HepG2 (cell line): Measurements from ENCODE around the gene CISD3. TPM values are rescaled to one million over a fixed set of nuclear protein-coding genes. Genes with fewer than 3 reads are reported as not detected.

Experiments
- ATAC-seq: fragments of 200-7000 bp; cut with Tn5 transposase; 3 replicates; pipeline ENCODE4 v1.9.1; 2020; ENCODE audit warnings: mild to moderate bottlenecking, moderate library complexity
- BruUV-seq: library from RNA; stranded (reverse); fragments of 400-500 nt; replicated peaks from 2 replicates; lab custom pipeline; 2021; lab: Mats Ljungman, UMichigan
- CTCF ChIA-PET: fragments of 300-600 bp; formaldehyde crosslinking; extraction: SDS; loops from one replicate; lab custom pipeline; 2021; ENCODE audit warnings: low total read pairs, inconsistent platforms, low intra/inter-chr PET ratio; lab: Yijun Ruan, JAX
- POLR2A ChIA-PET: fragments of 350-600 bp; sonication (Branson Sonifier 250); formaldehyde crosslinking; loops from one replicate; lab custom pipeline; 2020; ENCODE audit warnings: antibody characterized with exemption, inconsistent platforms; lab: Yijun Ruan, JAX
- DNase-seq: peaks from one replicate; pipeline ENCODE4 v3.0.0-alpha.2; 2015; ENCODE audit warnings: low spot score
- FAIRE-seq: peaks from 3 replicates; lab custom pipeline; 2011; peaks lifted over from hg19 to GRCh38; lab: Jason Lieb, UNC
- H2AFZ ChIP-seq: one replicate; pipeline ENCODE4 v1.6.1; 2011; ENCODE audit warnings: low read length, inconsistent platforms
- H3K27ac ChIP-seq: fragments of 300-600 bp; 3 replicates; pipeline ENCODE4 v1.8.0; 2011; ENCODE audit warnings: mixed run types, mild to moderate bottlenecking, mixed read lengths, low read length, inconsistent platforms; ENCODE audit not compliant: insufficient read depth; ENCODE audit errors: extremely low read length
- H3K27me3 ChIP-seq, 2 experiments: fragments of 200-600 bp in 1 of 2; 2 replicates in 1 of 2; 3 replicates in 1 of 2; pipeline versions ENCODE4 v1.6.0 to v1.8.0; 2011; ENCODE audit warnings: low read length in 2 of 2, mild to moderate bottlenecking in 2 of 2, moderate library complexity in 2 of 2, inconsistent platforms in 1 of 2; ENCODE audit not compliant: insufficient read depth in 2 of 2, control insufficient read depth in 1 of 2
- H3K36me3 ChIP-seq, 2 experiments: fragments of 200-600 bp in 1 of 2; replicated peaks in 1 of 2; 2 replicates in 1 of 2; 3 replicates in 1 of 2; pipeline versions ENCODE4 v1.5.1 to v1.8.0; 2011; ENCODE audit warnings: low read length in 2 of 2, inconsistent platforms in 1 of 2; ENCODE audit not compliant: insufficient read depth in 2 of 2, control insufficient read depth in 1 of 2
- H3K4me1 ChIP-seq: 2 replicates; pipeline ENCODE4 v1.5.1; 2012; ENCODE audit warnings: low read length, inconsistent platforms; ENCODE audit not compliant: insufficient read depth
- H3K4me2 ChIP-seq: 2 replicates; pipeline ENCODE4 v1.6.0; 2011; ENCODE audit warnings: low read depth, low read length, inconsistent platforms
- H3K4me3 ChIP-seq, 3 experiments: fragments of 200-600 bp in 1 of 3; sonication (generic), shearing (Covaris generic) in 1 of 3; replicated peaks in 1 of 3; 2 replicates each; pipeline ENCODE4 v1.5.1; 2011 to 2016; ENCODE audit warnings: low read length in 3 of 3, inconsistent platforms in 2 of 3, low read depth in 2 of 3, mild to moderate bottlenecking in 2 of 3, control low read depth in 1 of 3, mixed read lengths in 1 of 3; ENCODE audit not compliant: insufficient read depth in 1 of 3
- H3K79me2 ChIP-seq: one replicate; pipeline ENCODE4 v1.6.1; 2011; ENCODE audit warnings: low read length, inconsistent platforms; ENCODE audit not compliant: insufficient read depth
- H3K9ac ChIP-seq: 2 replicates; pipeline ENCODE4 v1.6.0; 2011; ENCODE audit warnings: mild to moderate bottlenecking, low read depth, low read length, inconsistent platforms; ENCODE audit not compliant: insufficient read depth
- H3K9me3 ChIP-seq: 2 replicates; pipeline ENCODE4 v1.5.1; 2012; ENCODE audit warnings: mild to moderate bottlenecking, low read length
- H4K20me1 ChIP-seq: 2 replicates; pipeline ENCODE4 v1.6.0; 2011; ENCODE audit warnings: inconsistent platforms, mild to moderate bottlenecking, low read length, moderate library complexity; ENCODE audit not compliant: insufficient read depth
- AGO1 ChIP-seq: fragments of 200-400 bp; formaldehyde crosslinking; IDR thresholded peaks from 2 replicates; pipeline ENCODE4 v1.6.1; 2017; ENCODE audit warnings: mild to moderate bottlenecking, low read depth, low read length, moderate library complexity; ENCODE audit not compliant: poor library complexity, severe bottlenecking
- AGO2 ChIP-seq: fragments of 200-400 bp; formaldehyde crosslinking; optimal IDR thresholded peaks from 2 replicates; pipeline ENCODE3; 2017; ENCODE audit warnings: mild to moderate bottlenecking, low read depth, low read length, moderate library complexity
- BORCS8-MEF2B ChIP-seq: sonication (generic); formaldehyde crosslinking; IDR thresholded peaks from 2 replicates; pipeline ENCODE4 v1.8.0; 2022; ENCODE audit warnings: mild to moderate bottlenecking, missing genetic modification reagents
- FLYWCH1 ChIP-seq: sonication (generic); formaldehyde crosslinking; IDR thresholded peaks from 2 replicates; pipeline ENCODE4 v1.8.1; 2023; ENCODE audit warnings: mild to moderate bottlenecking, missing genetic modification reagents
- HNRNPL ChIP-seq: fragments of 200-400 bp; formaldehyde crosslinking; IDR thresholded peaks from 2 replicates; pipeline ENCODE4 v1.6.1; 2017; ENCODE audit warnings: mild to moderate bottlenecking, low read depth, low read length
- KDM2A ChIP-seq: sonication (generic); formaldehyde crosslinking; IDR thresholded peaks from 2 replicates; pipeline ENCODE4 v1.4.0; 2020; ENCODE audit warnings: low read depth, missing genetic modification reagents, borderline replicate concordance
- KLF13 ChIP-seq: sonication (generic); formaldehyde crosslinking; IDR thresholded peaks from 2 replicates; pipeline ENCODE4 v1.4.0; 2020; ENCODE audit warnings: mild to moderate bottlenecking, missing genetic modification reagents
- MAF1 ChIP-seq: sonication (generic); formaldehyde crosslinking; IDR thresholded peaks from 2 replicates; pipeline ENCODE4 v1.5.0; 2020; ENCODE audit warnings: missing genetic modification reagents, borderline replicate concordance
- MAX ChIP-seq: IDR thresholded peaks from 2 replicates; pipeline ENCODE4 v1.6.1; 2012; ENCODE audit warnings: inconsistent platforms
- NFIB ChIP-seq: sonication (generic); formaldehyde crosslinking; IDR thresholded peaks from 2 replicates; pipeline ENCODE4 v1.9.0; 2021; ENCODE audit warnings: missing genetic modification reagents, mild to moderate bottlenecking, borderline replicate concordance
- POLR2A ChIP-seq, 2 experiments: IDR thresholded peaks; 2 replicates each; pipeline ENCODE4 v1.6.1; 2011; ENCODE audit warnings: low read depth in 2 of 2, low read length in 2 of 2, mild to moderate bottlenecking in 1 of 2, moderate library complexity in 1 of 2; ENCODE audit not compliant: insufficient read depth in 1 of 2
- POLR2G ChIP-seq: fragments of 200-400 bp; formaldehyde crosslinking; IDR thresholded peaks from 2 replicates; pipeline ENCODE4 v1.6.1; 2018; ENCODE audit warnings: mild to moderate bottlenecking, low read depth, low read length, moderate library complexity
- RBM22 ChIP-seq: fragments of 200-400 bp; formaldehyde crosslinking; optimal IDR thresholded peaks from 2 replicates; pipeline ENCODE3; 2017; ENCODE audit warnings: mild to moderate bottlenecking, low read length, moderate library complexity
- SSRP1 ChIP-seq: IDR thresholded peaks from 2 replicates; pipeline ENCODE4 v1.6.1; 2016; ENCODE audit warnings: control low read depth
- U2AF1 ChIP-seq: fragments of 200-400 bp; formaldehyde crosslinking; optimal IDR thresholded peaks from 2 replicates; pipeline ENCODE3; 2017; ENCODE audit warnings: mild to moderate bottlenecking, low read depth, low read length
- ZFX ChIP-seq: sonication (generic); formaldehyde crosslinking; IDR thresholded peaks from 2 replicates; pipeline ENCODE4 v1.4.0; 2020; ENCODE audit warnings: mild to moderate bottlenecking, low read depth, missing genetic modification reagents, moderate library complexity
- ZNF749 ChIP-seq: sonication (generic); formaldehyde crosslinking; IDR thresholded peaks from 2 replicates; pipeline ENCODE4 v1.8.0; 2022; ENCODE audit warnings: mild to moderate bottlenecking, missing genetic modification reagents, moderate library complexity, borderline replicate concordance
- ZNF776 ChIP-seq: sonication (generic); formaldehyde crosslinking; IDR thresholded peaks from 2 replicates; pipeline ENCODE4 v1.4.0; 2020; ENCODE audit warnings: mild to moderate bottlenecking, missing genetic modification reagents
- WGBS: methylation state at CpG from one replicate; pipeline ENCODE4 v1.1.6; 2017; ENCODE audit warnings: low lambda C conversion rate; 5-methylcytosine and 5-hydroxymethylcytosine counted together
- in situ Hi-C: cut with HindIII; loops from 2 replicates; pipeline ENCODE4 v1.10.0; 2017; ENCODE audit warnings: low pct_unique_long_range_greater_than_20kb; ENCODE audit not compliant: extremely low pct_ligation_motif_present
- intact Hi-C: fragments of 100-400 bp; cut with micrococcal nuclease; formaldehyde crosslinking; loops from one replicate; pipeline ENCODE4 v1.10.0; 2022; ENCODE audit not compliant: unreplicated experiment
- polyA plus RNA-seq, 8 experiments: library from polyadenylated mRNA; depleted of rRNA in 3 of 8; stranded (reverse) in 7 of 8; unstranded in 1 of 8; fragments of >200 nt; fragmentation: Illumina TruSeq in 4 of 8; extraction: Trizol in 4 of 8; gene quantifications; 2 replicates each; pipeline versions ENCODE4 v1.2.1 to v1.2.3, GENCODE V29; 2011 to 2016; ENCODE audit warnings: low read depth in 4 of 8, missing spikeins in 1 of 8, mixed read lengths in 1 of 8; ENCODE audit not compliant: insufficient read depth in 1 of 8
- total RNA-seq, 5 experiments: library from RNA; depleted of rRNA; stranded (reverse); fragments of >200 nt; fragmentation: Illumina TruSeq; extraction: Trizol; gene quantifications; 2 replicates each; pipeline ENCODE4 v1.2.3, GENCODE V29; 2016; ENCODE audit warnings: low read depth in 1 of 5
- TF ChIP-seq, protein P1 (sequence below): sonication (generic); formaldehyde crosslinking; IDR thresholded peaks from 2 replicates; pipeline ENCODE4 v1.4.0; 2020; ENCODE audit warnings: missing genetic modification reagents
- TF ChIP-seq, protein P2 (sequence below): sonication (generic); formaldehyde crosslinking; IDR thresholded peaks from 2 replicates; pipeline ENCODE4 v1.4.0; 2020; ENCODE audit warnings: missing genetic modification reagents

The CISD3 gene
- total and polyA plus RNA-seq, 2 of the 13 experiments (the other 11 are each of a cell fraction or from before 2014, with no cell fraction given) = 30.0 to 34.1 TPM

DNA sequence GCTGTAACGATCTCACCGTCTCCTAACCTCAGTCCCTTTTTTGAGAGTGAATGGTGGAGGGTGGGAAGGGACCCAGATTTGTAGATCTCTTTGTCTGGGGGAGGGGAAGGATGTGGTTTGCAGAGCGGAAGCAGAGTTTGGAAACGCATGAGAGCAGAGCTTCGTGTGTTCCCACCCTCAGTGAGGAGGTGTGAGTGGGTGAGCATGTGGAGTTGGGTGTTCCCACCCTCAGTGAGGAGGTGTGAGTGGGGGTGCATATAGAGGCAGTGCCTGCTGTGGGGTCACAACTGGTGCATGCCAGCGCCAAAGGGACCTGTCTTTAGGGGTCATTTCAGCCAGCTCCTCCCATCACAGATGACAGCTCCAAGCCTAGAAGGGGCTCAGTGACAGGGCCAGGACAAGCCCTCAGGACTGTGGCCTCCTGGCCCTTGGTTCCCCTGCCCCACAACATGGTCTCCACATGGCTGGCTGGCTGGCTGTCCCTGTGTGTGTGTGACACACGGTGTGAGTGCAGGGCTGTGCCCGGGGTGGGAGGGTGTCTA lies 1.8 kb upstream of the CISD3 start:
- Histone ChIP-seq H3K27ac (no peak overlapping the region), H3K79me2 (peaks cover 26% of the 10 kb centered on the region), H3K4me1 (peaks cover 39% of the 10 kb centered on the region), H3K4me3 (no peak overlapping the region), H3K4me2 (no peak overlapping the region), H3K27me3 (no peaks in the 10 kb centered on the region), H2AFZ (no peak overlapping the region), H3K9me3 (no peaks in the 10 kb centered on the region), H4K20me1 (peaks cover 7% of the 10 kb centered on the region; the same call in 1 of the 2 replicates), H3K36me3 (peaks cover 17 to 29% of the 10 kb centered on the region in 2 experiments), H3K9ac (no peak overlapping the region)
- in situ Hi-C loops (no loop called here), intact Hi-C loops (no loop called here)
- ATAC-seq (no peak), DNase-seq (no peak), FAIRE-seq (no peak)
- ChIA-PET CTCF (no interaction called here), POLR2A (interaction anchor here (0.8 to 3.0 kb wide), 12 partner anchors 9 to 51 kb away, joined by 3 to 29 read pairs (median 6); partner anchors contain the start of genes MLLT6 and PSMB3)
- BruUV-seq = no TSS peak
- WGBS = 94% methylated on average over 6 of the region's 8 CpGs
- TF ChIP-seq MAX (peak; percentile 55; the same call in 1 of the 2 replicates), POLR2A (IDR thresholded peaks at IDR 0.05; ENCODE audit: insufficient read depth in 1 of 2, low read depth in 2 of 2, low read length in 2 of 2) (peak in 1 of 2 experiments; percentile 58; a peak in 1 of 4 replicates), HNRNPL (0 out of 2 replicates have a peak, but pooled peaks have one; percentile 19), U2AF1 (no peak), ZFX (no peak), POLR2G (0 out of 2 replicates have a peak, but pooled peaks have one; percentile 46), ZNF749 (CRISPR knock-in tag) (0 out of 2 replicates have a peak, but pooled peaks have one; percentile 29), KLF13 (0 out of 2 replicates have a peak, but pooled peaks have one; percentile 38), FLYWCH1 (CRISPR knock-in tag) (no peak), KDM2A (CRISPR knock-in tag) (peak; percentile 50; the same call in 1 of the 2 replicates), AGO2 (peak; percentile 99), AGO1 (peak; percentile 88), RBM22 (peak; percentile 98), ZNF776 (CRISPR knock-in tag) (0 out of 2 replicates have a peak, but pooled peaks have one; percentile 37), NFIB (CRISPR knock-in tag) (0 out of 2 replicates have a peak, but pooled peaks have one; percentile 41), BORCS8-MEF2B (0 out of 2 replicates have a peak, but pooled peaks have one; percentile 8), SSRP1 (CRISPR knock-in tag) (0 out of 2 replicates have a peak, but pooled peaks have one; percentile 46), MAF1 (CRISPR knock-in tag) (peak; percentile 7; the same call in 1 of the 2 replicates)
- TF ChIP-seq, protein P1, sequence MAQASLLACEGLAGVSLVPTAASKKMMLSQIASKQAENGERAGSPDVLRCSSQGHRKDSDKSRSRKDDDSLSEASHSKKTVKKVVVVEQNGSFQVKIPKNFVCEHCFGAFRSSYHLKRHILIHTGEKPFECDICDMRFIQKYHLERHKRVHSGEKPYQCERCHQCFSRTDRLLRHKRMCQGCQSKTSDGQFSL (CRISPR knock-in tag) = peak; percentile 65; the same call in 1 of the 2 replicates
- TF ChIP-seq, protein P2, sequence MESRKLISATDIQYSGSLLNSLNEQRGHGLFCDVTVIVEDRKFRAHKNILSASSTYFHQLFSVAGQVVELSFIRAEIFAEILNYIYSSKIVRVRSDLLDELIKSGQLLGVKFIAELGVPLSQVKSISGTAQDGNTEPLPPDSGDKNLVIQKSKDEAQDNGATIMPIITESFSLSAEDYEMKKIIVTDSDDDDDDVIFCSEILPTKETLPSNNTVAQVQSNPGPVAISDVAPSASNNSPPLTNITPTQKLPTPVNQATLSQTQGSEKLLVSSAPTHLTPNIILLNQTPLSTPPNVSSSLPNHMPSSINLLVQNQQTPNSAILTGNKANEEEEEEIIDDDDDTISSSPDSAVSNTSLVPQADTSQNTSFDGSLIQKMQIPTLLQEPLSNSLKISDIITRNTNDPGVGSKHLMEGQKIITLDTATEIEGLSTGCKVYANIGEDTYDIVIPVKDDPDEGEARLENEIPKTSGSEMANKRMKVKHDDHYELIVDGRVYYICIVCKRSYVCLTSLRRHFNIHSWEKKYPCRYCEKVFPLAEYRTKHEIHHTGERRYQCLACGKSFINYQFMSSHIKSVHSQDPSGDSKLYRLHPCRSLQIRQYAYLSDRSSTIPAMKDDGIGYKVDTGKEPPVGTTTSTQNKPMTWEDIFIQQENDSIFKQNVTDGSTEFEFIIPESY = 0 out of 2 replicates have a peak, but pooled peaks have one; percentile 1
